Osteoblast (primary cell): ENCODE data around the gene MAN1B1. TPM values are rescaled to one million over a fixed set of nuclear protein-coding genes. Genes with fewer than 3 reads are reported as not detected.

Experiments used
- DNase-seq: peaks from one replicate; pipeline ENCODE4 v3.0.0; 2011; ENCODE audit warnings: low spot score, mixed read lengths; ENCODE audit not compliant: insufficient read length; ENCODE audit errors: missing footprints
- H2AFZ ChIP-seq: 2 replicates; pipeline ENCODE4 v1.6.0; 2011; ENCODE audit warnings: mild to moderate bottlenecking, low read length
- H3K27ac ChIP-seq: 2 replicates; pipeline ENCODE4 v1.5.1; 2011; ENCODE audit warnings: mild to moderate bottlenecking, low read depth, low read length, moderate library complexity
- H3K27me3 ChIP-seq: 2 replicates; pipeline ENCODE4 v1.6.0; 2012; ENCODE audit warnings: mild to moderate bottlenecking, control low read depth, inconsistent platforms, low read length, moderate library complexity; ENCODE audit not compliant: insufficient read depth
- H3K36me3 ChIP-seq: 2 replicates; pipeline ENCODE4 v1.5.1; 2011; ENCODE audit warnings: mild to moderate bottlenecking, low read length, control low read depth, moderate library complexity; ENCODE audit not compliant: insufficient read depth
- H3K4me1 ChIP-seq: 2 replicates; pipeline ENCODE4 v1.5.1; 2011; ENCODE audit warnings: mild to moderate bottlenecking, low read length, control low read depth, moderate library complexity; ENCODE audit not compliant: insufficient read depth
- H3K4me2 ChIP-seq: 2 replicates; pipeline ENCODE4 v1.6.0; 2011; ENCODE audit warnings: mild to moderate bottlenecking, low read length; ENCODE audit not compliant: insufficient read depth
- H3K4me3 ChIP-seq: fragments of 200-600 bp; sonication (generic); 3 replicates; pipeline ENCODE4 v1.5.1; 2012; ENCODE audit warnings: mild to moderate bottlenecking, low read length, inconsistent platforms; ENCODE audit not compliant: insufficient read depth
- H3K79me2 ChIP-seq: 2 replicates; pipeline ENCODE4 v1.6.0; 2012; ENCODE audit warnings: mild to moderate bottlenecking, low read length, control low read depth, inconsistent platforms; ENCODE audit not compliant: insufficient read depth
- H3K9me3 ChIP-seq: 2 replicates; pipeline ENCODE4 v1.5.1; 2011; ENCODE audit warnings: low read depth, low read length, control low read depth
- H4K20me1 ChIP-seq: 2 replicates; pipeline ENCODE4 v1.6.0; 2012; ENCODE audit warnings: mild to moderate bottlenecking, low read length, control low read depth; ENCODE audit not compliant: insufficient read depth
- CTCF ChIP-seq: IDR thresholded peaks from 2 replicates; pipeline ENCODE4 v1.5.1; 2011; ENCODE audit warnings: mild to moderate bottlenecking, low read depth, low read length, moderate library complexity; ENCODE audit errors: extremely low read depth
- total RNA-seq: library from RNA; depleted of rRNA; stranded (reverse); fragments of >200 nt; gene quantifications from 2 replicates; pipeline ENCODE4 v1.2.3, GENCODE V29; 2012

MAN1B1 gene
- total RNA-seq, 1 donor: 94.1 TPM

- TF ChIP-seq CTCF: no peak
- Histone ChIP-seq H3K27me3 (no peaks in the 10 kb centered on the region), H3K27ac (no peak overlapping the region), H3K4me1 (no peaks in the 10 kb centered on the region), H3K79me2 (peaks cover 5% of the 10 kb centered on the region), H3K9me3 (no peaks in the 10 kb centered on the region), H3K36me3 (peaks cover 19% of the 10 kb centered on the region), H2AFZ (no peak overlapping the region), H3K4me3 (no peak overlapping the region), H4K20me1 (peaks cover 5% of the 10 kb centered on the region), H3K4me2 (no peak overlapping the region)
- peak; percentile 79 for DNase-seq
Observed at GRCh38 chr9:137110147-137110910, 23.5 kb downstream of the MAN1B1 start.

- TF ChIP-seq CTCF: no peak
Observed at GRCh38 chr9:137110911-137111787, 24.4 kb downstream of the MAN1B1 start.

GRCh38 chr9:137111788-137112563, 25.2 kb downstream of the MAN1B1 start:
- Histone ChIP-seq H3K27ac (no peak overlapping the region), H3K79me2 (peaks cover 5% of the 10 kb centered on the region), H3K9me3 (no peaks in the 10 kb centered on the region), H3K4me3 (no peak overlapping the region), H3K27me3 (no peaks in the 10 kb centered on the region), H4K20me1 (peaks cover 5% of the 10 kb centered on the region), H2AFZ (no peak overlapping the region), H3K36me3 (peaks cover 16% of the 10 kb centered on the region), H3K4me2 (no peak overlapping the region), H3K4me1 (no peaks in the 10 kb centered on the region)
- DNase-seq: peak; percentile 81
- no peak for TF ChIP-seq CTCF

More at GRCh38 chr9:137110911-137111787, 24.4 kb downstream of the MAN1B1 start:
- Histone ChIP-seq H2AFZ (no peak overlapping the region), H3K27me3 (no peaks in the 10 kb centered on the region), H4K20me1 (peaks cover 5% of the 10 kb centered on the region), H3K4me2 (no peak overlapping the region), H3K36me3 (peaks cover 19% of the 10 kb centered on the region), H3K27ac (no peak overlapping the region), H3K9me3 (no peaks in the 10 kb centered on the region), H3K79me2 (peaks cover 5% of the 10 kb centered on the region), H3K4me1 (no peaks in the 10 kb centered on the region), H3K4me3 (no peak overlapping the region)
- peak; percentile 93 for DNase-seq
